Tibial nerve (tissue), 4 donors: ENCODE data around the gene NCK1.

Source experiments
- CTCF ChIP-seq, 5 experiments: fragments of 200-600 bp in 3 of 5; fragments of 450-650 bp in 2 of 5; sonication (generic) in 3 of 5; IDR thresholded peaks; one replicate each; pipeline ENCODE4 v1.5.1; 2016 to 2019; ENCODE audit warnings: antibody characterized with exemption in 5 of 5, mild to moderate bottlenecking in 3 of 5, moderate library complexity in 2 of 5
- EP300 ChIP-seq, 2 donors: sonication (generic); formaldehyde crosslinking; IDR thresholded peaks; one replicate each; pipeline ENCODE4 v1.6.1; 2017; ENCODE audit warnings: antibody characterized with exemption in 2 of 2, mild to moderate bottlenecking in 1 of 2
- POLR2A ChIP-seq, 2 donors: fragments of 450-650 bp; IDR thresholded peaks; one replicate each; pipeline ENCODE4 v1.6.1; 2017; ENCODE audit warnings: antibody characterized with exemption in 2 of 2, mild to moderate bottlenecking in 2 of 2, moderate library complexity in 2 of 2

DNA sequence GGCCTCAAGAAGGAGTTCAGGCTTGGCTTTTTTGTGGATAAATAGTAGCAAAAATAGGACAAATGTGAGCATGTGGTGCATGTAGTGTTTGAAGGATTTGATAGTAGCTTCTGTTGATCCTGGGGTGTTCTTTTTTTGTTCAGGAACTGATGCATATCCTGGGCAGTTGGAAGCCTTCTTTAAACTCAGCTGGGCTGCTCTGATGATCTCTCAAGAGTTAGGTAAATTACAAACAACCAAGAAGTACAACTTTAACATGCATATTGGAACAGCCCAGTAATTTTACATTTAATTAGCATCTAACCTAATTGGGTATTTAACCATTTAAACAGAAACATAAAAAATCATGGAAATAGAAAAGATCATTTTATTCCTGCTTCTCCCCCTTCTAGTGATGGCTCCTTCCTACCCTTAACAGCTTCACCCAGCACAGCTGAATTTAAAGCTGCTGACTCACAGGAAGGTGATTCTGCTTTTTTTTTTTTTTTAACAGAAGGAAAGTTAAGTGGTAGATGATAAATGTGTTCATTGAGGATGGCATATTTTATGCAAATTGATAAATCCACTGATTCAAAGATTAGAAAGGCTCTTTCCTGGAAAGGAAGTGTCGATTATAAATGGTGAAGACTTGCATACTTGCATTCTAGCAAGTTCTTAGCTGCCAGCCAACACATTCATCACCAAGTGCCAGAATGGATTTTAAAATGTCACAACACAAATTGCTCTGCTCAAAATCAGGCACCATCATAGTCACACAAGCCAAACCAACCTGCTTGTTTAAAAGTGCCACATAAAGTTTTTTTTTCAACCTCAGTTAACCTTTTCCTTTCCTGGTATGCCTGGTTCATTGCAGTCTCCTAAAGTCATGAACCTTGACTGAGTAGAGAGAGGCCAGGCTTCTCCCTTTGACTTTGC, 23.1 kb upstream of the NCK1 start:
- TF ChIP-seq CTCF (IDR thresholded peaks at IDR 0.05): no peak
- TF ChIP-seq POLR2A (IDR thresholded peaks at IDR 0.05): no peak
- TF ChIP-seq EP300 (IDR thresholded peaks at IDR 0.05): no peak
